SW480 (cell line): ENCODE measurements around the gene BCAM.
"Not testable (repeated sequence)": the region's sequence is repeated elsewhere in the genome, so short reads cannot be mapped to it uniquely, and the experiment has no call there.

Source experiments
- DNase-seq: peaks from one replicate; pipeline ENCODE4 v3.0.0-alpha.2; 2016; ENCODE audit warnings: low spot score

BCAM gene

GRCh38 chr19:44848812-44849447 lies 40.0 kb downstream of the BCAM start:
- DNase-seq: no peak

GRCh38 chr19:44850641-44851109 lies 41.8 kb downstream of the BCAM start:
- DNase-seq: no peak

- DNase-seq: no peak
These were observed 42.5 kb downstream of the BCAM start for GRCh38 chr19:44851427-44851826.

GRCh38 chr19:44855606-44856005 lies 46.7 kb downstream of the BCAM start:
- DNase-seq: no peak

- DNase-seq: no peak
These were observed 47.6 kb downstream of the BCAM start for GRCh38 chr19:44856421-44857083.

GRCh38 chr19:44857837-44858236 lies 48.9 kb downstream of the BCAM start:
- no peak for DNase-seq

DNA sequence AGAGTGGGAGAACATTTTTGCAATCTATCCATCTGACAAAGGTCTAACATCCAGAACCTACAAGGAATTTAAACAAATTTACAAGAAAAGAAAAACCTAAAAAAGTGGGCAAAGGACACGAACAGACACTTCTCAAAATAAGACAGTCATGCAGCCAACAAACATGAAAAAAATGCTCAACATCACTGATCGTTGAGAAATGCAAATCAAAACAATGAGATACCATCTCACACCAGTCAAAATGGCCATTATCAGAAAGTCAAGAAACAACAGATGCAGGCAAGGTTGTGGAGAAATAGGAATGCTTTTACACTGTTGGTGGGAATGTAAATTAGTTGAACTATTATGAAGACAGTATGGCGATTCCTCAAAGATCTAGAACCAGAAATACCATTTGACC lies 52.7 kb downstream of the BCAM start:
- DNase-seq: not testable (repeated sequence)

DNA sequence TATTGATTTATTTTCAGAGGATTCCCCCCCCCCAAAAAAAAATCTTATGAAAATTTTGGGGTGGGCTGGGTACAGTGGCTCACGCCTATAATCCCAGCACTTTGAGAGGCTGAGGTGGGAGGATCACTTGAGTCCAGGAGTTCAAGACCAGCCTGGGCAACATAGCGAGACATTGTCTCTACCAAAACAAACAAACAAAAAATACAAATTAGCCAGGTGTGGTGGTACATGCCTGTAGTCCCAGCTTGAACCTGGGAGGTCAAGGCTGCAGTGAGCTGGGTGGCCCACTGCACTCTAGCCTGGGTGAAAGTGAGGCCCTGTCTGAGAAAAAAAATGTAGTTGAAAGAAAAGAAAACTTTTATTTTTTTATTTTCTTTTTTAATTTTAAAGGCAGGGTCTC lies 55.1 kb downstream of the BCAM start:
- DNase-seq: no peak

- no peak for DNase-seq
These were observed 56.4 kb downstream of the BCAM start for GRCh38 chr19:44865196-44865767.

DNA sequence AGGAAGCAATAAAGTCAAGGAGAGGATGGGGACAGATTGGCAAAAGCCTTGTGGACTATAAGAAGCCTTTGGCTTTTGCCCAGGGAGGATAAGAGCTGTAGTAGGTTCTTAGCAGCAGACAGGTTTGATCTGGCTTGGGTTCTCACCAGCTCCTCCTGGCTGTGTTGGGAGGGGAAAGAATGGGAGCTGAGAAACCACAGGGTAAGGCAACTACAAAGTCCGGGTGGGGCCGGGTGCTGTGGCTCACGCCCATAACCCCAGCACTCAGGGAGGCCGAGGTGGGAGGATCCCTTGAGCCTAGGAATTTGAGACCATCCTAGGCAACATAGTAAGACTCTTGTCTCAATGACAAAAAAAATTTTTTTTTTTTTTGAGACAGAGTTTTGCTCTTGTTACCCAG lies 57.8 kb downstream of the BCAM start:
- no peak for DNase-seq

DNA sequence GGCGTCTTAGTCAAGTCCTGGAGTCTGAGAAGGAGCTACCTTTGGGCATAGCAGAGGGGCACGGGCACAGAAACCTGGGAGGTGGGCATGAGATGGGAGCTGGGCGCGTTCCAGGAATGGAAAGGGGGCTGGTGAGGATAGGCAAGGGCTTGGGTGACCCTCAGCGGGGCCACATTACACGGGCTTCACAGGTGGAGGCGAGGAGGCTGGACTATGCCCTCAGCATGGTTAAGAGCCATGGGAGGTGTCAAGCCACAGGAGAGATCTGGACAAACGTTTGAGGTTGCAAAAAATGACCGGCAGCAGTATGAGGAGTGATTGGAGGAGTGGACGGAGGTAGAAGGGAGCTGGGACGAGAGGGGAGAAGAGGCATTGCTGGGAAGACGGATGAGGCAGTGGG lies 58.7 kb downstream of the BCAM start:
- DNase-seq: no peak

GRCh38 chr19:44869733-44870470 lies 61.0 kb downstream of the BCAM start:
- DNase-seq: no peak
